ENCODE results near the gene TAGAP.

The TAGAP gene

GRCh38 chr6:159071843-159072769, 27.3 kb upstream of the TAGAP start:
- DNase-seq (ENCODE audit: low read depth), result no peak

GRCh38 chr6:159068904-159069578, 24.2 kb upstream of the TAGAP start:
- no peak for DNase-seq (ENCODE audit: low read depth)

- DNase-seq (ENCODE audit: low read depth), result no peak
Observed at GRCh38 chr6:159067334-159067733, 22.5 kb upstream of the TAGAP start.

- DNase-seq (ENCODE audit: low read depth), result no peak
Observed at GRCh38 chr6:159066483-159066882, 21.7 kb upstream of the TAGAP start.

GRCh38 chr6:159065759-159066329, 21.1 kb upstream of the TAGAP start:
- no peak for DNase-seq (ENCODE audit: low read depth)

- no peak for DNase-seq (ENCODE audit: low read depth)
Observed at GRCh38 chr6:159065091-159065490, 20.3 kb upstream of the TAGAP start.

- DNase-seq (ENCODE audit: low read depth), result no peak
Observed at GRCh38 chr6:159064477-159064876, 19.7 kb upstream of the TAGAP start.

- DNase-seq (ENCODE audit: low read depth), result no peak
Observed at GRCh38 chr6:159063549-159063948, 18.8 kb upstream of the TAGAP start.

- DNase-seq (ENCODE audit: low read depth), result no peak
Observed at GRCh38 chr6:159062976-159063375, 18.2 kb upstream of the TAGAP start.

- DNase-seq (ENCODE audit: low read depth), result no peak
Observed at GRCh38 chr6:159062564-159062945, 17.8 kb upstream of the TAGAP start.

GRCh38 chr6:159061805-159062563, 17.2 kb upstream of the TAGAP start:
- no peak for DNase-seq (ENCODE audit: low read depth)

- DNase-seq (ENCODE audit: low read depth), result no peak
Observed at GRCh38 chr6:159061146-159061545, 16.4 kb upstream of the TAGAP start.

- DNase-seq (ENCODE audit: low read depth), result no peak
Observed at GRCh38 chr6:159059885-159060506, 15.2 kb upstream of the TAGAP start.

- DNase-seq (ENCODE audit: low read depth), result no peak
Observed at GRCh38 chr6:159059141-159059540, 14.3 kb upstream of the TAGAP start.

GRCh38 chr6:159056899-159057298, 12.1 kb upstream of the TAGAP start:
- no peak for DNase-seq (ENCODE audit: low read depth)

GRCh38 chr6:159056432-159056831, 11.6 kb upstream of the TAGAP start:
- DNase-seq (ENCODE audit: low read depth), result no peak

- DNase-seq (ENCODE audit: low read depth), result no peak
Observed at GRCh38 chr6:159056003-159056402, 11.2 kb upstream of the TAGAP start.

GRCh38 chr6:159053781-159054398, 9.1 kb upstream of the TAGAP start:
- DNase-seq (ENCODE audit: low read depth), result no peak

- no peak for DNase-seq (ENCODE audit: low read depth)
Observed at GRCh38 chr6:159052720-159053119, 7.9 kb upstream of the TAGAP start.

GRCh38 chr6:159047891-159048685, 3.3 kb upstream of the TAGAP start:
- no peak for DNase-seq (ENCODE audit: low read depth)

- no peak for DNase-seq (ENCODE audit: low read depth)
Observed at GRCh38 chr6:159045801-159046200, 1.0 kb upstream of the TAGAP start.
